Middle frontal gyrus (tissue), 1 donor: ENCODE results near the gene TIAM1.
A peak's percentile ranks its signal among the peaks of the same experiment; 100 is the strongest.

Source experiments
- DNase-seq: peaks from one replicate; pipeline ENCODE4 v3.0.0-alpha.2; 2015; ENCODE audit warnings: low spot score; ENCODE audit errors: extremely low spot score

The TIAM1 gene

DNA sequence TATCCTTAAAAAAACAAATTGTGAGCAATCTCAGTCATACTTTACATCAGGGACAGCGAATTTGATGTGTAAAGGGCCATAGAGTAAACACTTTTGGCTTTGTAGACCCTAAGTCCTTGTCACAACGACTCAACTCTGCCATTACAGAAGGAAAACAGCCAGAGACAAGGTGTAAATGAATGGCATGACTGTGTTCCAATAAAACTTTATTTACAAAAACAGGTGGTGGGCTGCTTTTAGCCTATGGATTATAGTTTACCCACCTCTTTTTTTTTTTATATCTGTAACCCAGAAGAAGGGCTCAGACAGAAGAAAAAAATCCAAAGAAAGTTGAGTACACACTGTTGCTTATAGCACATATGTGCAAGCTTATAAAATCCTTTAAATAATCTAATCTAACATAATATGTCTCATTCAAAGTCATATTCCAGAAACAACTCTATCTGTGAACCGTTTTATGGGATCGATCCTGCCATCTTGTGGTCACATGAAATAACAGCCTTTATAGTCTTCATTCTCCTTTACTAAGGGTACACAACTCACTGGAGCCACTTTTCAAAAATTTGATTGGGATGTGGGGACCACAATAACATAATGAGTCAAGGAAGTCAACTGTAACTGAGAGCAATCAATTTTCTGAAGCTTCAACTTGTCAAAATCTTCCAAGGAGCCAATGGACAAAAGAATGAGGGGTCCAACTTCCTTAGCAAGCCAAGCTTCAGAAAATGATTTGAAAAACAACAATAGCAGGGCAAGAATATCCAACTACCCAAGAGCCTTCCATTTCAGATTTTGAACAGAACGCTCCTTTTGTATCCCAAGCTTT lies 163.6 kb downstream of the TIAM1 start:
- DNase-seq: no peak

DNA sequence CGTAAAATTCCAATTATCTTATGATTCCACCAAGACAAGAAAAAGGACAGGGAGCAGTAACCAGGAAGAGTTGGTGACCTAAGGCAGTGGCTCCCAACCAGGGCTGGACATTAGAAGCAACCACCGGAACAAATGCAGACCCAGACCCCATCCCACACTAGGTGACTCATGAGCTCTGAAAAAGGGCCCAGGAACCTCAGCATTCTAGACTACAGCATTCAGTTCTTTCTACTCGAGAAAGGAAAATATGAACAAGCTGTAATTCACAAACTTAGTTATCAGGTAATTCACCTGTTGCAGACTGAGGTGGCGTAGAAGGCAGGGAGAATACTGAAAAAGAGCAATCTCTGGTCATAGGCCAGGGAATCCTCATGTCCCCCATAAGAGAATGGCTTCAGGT lies 167.3 kb downstream of the TIAM1 start:
- no peak for DNase-seq

DNA sequence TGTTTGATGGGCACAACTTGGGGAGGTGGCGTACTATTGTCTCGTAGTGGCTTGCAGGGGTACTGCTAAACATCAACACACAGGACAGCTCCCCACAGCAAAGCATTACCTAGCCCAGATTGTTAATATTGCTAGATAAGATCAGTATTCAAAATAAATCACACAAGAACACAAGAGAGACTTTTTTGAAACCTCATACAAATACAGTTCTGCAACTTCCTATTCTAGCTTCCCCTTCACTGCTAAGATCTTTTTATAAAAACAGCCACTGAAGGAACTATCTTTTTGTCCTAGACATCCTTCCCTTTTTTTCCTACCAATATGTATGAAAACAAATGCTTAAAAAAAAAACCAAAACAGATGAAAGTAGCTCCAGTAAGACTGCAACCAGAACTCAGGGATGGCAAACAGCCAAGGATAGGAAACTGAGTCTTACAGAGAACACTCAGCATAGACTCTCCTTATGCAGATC lies 167.9 kb downstream of the TIAM1 start:
- no peak for DNase-seq

DNA sequence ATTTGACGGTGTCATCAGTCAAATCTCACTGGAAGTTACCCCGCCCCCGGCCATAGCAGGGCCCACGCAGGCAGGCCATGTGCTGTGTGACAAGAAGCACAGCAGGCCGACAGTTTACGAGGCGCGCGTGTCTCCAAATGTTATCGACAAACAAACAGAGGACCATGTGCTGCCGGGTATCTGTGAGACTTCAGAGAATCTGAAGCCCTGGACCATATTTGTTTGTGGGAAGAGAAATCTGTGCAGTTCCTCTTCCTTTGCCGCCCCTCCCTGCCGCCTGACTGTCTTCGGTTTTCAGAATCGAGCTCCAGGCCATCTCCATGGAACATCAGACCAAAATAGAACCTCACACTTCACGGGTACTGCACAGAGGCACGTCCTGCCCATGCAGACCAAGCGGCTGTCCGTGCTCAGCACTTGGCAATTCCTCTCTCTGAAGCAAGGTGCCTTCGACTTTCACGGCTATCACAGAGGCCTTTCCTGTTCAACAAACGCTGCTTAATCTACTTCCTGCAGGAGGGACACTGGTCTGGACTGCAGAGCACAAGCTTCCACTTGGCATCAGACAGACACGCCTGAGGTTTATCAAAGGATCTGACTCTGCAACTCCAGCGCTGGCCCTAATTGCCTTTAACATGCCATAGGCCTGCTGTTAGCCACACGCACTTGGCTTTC lies 170.0 kb downstream of the TIAM1 start:
- peak; percentile 50 for DNase-seq

DNA sequence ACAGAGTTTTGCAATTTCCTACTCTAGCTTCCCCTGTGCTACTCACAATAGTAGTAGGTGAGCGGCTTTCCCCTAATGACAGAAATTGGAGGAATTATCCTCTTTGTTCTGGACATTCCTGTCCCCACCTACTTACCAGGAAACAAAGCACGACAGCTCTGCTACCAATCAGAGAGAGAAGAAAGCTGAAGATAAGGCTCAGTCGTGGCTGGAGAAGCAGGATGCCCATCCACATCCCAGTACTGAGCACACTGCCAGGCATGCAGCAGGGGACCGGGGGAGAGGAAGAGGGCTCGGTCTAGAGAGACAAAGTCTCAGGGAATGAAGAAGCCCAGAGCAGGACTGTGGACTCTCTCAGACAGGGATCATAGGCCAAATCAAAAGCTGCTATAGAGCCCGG lies 171.7 kb downstream of the TIAM1 start:
- no peak for DNase-seq

DNA sequence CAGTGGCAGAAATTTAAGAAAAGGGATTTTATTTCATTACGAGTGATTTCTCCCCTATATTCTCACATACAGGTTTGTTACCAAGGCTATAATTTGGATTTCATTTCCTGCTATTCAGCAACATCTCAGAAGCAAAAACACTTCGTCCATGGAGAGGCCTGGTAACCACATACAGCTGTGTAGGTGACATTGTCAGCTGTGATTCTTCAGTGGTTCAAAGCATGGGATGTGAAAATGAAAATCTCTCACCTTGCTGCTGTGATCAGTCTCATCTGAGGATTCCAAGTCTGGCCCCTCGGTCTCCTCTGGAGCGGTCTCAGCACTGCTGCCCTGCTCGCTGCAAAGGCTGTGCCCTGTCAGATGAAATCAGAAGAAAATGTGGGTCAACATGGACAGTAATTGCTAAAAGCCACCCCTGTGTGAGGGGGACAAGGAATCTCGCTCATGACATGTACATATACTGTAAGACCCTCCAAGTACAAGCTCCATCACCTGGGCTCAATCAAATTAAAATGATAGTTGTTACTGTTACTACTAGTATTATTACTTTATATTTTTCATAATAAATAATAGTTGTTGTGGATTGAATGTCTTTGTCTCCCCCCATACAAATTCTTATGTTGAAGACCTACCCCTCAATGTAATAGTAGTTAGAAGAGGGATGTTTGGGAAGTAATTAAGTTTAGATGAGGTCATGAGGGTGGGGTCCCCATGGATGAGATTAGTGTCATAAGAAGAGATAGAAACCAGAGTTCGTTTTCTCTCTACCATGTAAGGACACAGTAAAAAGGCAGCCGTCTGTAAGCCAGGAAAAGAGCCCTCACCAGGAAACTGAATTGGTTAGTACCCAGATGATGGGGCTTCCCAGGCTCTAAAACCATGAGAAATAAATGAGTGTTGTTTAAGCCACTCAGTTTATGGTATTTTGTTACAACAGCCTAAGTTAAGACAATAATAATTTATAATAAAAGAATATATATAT lies 179.1 kb downstream of the TIAM1 start:
- no peak for DNase-seq

DNA sequence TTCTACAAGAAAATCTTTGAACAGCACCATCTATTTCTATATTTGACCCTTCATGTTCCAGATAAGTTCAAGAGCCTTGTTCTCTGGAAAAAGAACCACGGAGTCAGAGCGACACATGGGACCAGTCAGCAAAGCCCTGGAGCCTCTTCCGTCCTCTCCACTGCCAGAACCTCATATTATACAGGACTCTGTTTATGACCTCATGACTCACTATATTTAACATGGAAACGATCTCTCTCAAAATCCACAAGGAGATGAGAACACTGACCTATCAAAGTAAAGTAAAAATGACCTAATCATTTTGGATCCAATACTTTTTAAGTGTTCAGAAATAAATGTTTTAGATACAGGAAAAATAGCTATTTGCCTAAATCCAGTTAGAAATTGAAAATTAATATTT lies 181.2 kb downstream of the TIAM1 start:
- no peak for DNase-seq

DNA sequence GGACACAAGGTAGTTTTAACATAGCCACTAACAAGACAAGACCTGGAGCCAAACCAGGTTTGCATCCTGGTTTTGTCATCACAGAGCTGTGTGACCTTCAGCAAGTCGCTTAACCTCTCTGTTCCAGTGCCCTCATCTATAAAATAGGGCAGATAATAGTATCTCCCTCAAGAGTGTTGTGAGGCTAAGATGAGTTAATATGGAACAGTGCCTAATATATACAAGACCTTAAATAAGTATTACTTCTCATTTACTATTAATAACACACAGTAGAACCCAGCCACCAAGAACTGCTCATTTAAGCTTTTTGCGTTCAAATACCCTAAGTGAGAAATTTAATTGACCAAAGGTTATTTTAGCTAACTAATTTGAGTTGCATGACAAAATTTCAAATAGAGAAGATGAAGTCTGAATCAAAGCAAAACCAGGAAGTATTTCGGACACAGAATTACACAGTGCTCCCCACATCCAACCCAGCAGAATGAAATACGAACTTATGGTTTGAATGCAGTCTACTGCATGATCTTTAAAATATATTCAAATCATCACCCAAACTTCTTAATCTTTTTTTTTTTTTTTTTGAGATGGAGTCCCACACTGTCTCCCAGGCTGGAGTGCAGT lies 181.9 kb downstream of the TIAM1 start:
- DNase-seq: no peak

DNA sequence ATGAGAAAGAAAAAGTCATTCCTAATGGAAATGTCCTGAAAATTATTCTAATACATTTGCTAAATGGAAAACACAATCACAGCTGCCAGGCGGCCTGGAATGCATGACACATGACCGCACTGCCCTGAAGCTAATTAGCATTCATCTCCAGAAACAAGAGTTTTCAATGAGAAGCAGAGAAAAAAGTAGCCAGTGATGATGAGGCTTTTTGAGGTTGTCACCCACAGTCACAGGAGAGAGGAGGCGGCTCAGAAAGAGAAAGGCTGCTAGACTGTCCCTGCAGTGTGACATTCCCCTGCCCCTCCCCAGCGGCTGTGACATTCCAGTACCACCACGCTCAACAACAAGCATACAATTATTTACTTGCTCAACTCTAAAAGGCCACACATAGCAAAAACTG lies 182.9 kb downstream of the TIAM1 start:
- no peak for DNase-seq

DNA sequence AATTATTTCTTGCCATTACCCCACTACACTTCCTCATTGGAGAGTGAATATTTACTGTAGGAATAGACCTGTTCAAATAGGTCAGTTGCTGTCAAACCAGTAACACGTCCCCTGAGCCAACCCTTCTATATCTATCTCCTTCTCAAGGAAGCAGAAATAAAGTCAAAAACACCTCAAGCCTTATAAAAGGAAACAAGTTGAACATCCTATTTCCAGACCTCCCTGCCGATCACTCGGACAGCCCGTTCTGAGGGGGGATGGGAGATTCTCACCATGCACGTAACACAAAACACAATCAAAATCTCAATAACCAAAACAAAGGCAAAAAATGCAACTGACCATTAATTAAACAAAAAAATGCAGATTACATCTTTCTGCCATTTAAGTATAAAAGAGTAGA lies 184.3 kb downstream of the TIAM1 start:
- no peak for DNase-seq

DNA sequence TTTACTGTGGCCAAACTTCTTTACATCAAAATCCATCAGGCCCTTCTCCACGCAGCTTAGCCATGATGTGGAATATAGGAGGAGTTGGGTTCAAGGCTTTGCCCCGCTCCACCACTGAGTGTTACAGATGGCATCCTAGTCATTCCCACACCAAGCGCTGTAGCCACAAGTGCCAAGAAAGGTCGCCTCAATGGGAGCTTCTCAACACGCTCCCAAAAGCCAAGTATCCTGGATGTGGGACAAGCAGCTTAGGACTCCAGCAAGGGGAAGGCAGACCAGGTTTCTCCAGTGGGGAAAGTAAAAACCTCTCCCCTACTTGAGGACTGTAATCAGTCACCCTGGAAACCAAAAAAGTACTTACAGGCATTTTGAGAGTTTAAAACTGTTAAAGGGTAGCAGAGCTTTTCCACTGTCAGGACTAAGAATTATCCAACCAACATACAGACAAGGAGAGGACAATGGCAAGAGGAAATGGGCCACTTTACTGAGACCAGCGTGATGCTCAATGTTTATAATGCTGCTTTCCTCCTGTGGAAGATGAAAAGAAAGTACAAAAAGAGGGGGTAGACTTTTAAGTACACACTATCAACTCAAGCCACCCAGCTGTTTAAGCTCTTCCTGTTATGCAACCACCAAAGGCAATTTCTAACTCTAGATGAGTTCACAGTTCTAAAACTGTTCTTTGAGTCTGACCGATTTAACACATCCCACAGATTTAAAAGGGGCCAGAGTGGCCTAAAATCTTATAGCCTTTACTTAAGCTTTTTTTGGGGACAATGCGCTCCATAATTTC lies 185.1 kb downstream of the TIAM1 start:
- DNase-seq: no peak

DNA sequence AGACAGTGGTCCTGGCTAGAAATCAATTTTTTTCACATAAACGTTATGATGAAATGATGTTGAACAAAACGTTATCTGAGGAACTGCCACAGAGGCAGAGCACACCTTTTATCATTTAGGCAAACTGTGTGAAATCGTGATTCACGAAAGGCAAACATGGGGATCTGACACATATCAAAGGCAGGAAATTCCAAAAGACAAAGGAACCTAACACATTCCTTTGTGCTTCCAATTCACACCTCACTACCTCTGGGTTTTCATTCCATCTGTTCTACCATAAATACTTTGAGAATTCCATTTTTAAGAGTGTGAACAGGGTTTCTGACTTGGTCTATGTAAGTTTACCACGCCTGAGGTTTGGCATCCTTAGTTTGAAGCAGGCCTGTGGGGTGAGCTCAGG lies 186.3 kb downstream of the TIAM1 start:
- no peak for DNase-seq

DNA sequence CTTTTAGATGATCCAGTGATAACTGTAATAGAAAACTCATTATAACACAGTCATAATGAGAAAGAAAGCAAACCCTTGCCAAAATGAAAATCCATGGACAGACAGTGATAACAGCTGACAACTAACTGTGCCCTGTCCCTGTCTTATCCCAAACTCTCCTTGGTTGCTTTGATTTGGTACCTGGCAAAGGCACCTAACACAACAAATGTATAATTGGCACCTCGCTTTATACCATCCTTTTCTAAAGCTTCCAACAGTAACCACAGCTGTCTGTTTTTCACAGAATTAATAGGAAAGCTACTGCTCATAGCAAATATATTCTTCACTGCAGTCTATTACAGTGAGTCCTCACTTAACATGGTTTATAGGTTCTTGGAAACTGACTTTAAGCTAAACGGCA lies 187.4 kb downstream of the TIAM1 start:
- no peak for DNase-seq

DNA sequence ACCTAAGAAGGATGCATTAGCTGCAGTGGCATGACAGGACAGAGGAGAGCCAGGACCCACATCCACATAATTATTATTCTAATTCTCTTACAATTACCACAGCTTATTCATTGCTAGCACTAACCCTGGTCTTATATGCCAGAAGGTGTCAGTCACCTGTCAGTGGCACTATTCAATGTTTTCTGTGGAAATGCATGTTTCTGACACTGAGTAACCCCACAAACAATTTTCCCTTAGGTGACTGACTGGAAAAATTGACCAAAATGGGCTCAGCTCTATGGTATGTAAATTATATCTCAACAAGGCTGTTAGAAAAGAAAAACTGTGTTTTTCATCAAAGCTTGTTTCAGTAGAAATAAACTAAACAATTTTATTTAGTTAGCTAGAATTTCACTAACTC lies 187.9 kb downstream of the TIAM1 start:
- no peak for DNase-seq

DNA sequence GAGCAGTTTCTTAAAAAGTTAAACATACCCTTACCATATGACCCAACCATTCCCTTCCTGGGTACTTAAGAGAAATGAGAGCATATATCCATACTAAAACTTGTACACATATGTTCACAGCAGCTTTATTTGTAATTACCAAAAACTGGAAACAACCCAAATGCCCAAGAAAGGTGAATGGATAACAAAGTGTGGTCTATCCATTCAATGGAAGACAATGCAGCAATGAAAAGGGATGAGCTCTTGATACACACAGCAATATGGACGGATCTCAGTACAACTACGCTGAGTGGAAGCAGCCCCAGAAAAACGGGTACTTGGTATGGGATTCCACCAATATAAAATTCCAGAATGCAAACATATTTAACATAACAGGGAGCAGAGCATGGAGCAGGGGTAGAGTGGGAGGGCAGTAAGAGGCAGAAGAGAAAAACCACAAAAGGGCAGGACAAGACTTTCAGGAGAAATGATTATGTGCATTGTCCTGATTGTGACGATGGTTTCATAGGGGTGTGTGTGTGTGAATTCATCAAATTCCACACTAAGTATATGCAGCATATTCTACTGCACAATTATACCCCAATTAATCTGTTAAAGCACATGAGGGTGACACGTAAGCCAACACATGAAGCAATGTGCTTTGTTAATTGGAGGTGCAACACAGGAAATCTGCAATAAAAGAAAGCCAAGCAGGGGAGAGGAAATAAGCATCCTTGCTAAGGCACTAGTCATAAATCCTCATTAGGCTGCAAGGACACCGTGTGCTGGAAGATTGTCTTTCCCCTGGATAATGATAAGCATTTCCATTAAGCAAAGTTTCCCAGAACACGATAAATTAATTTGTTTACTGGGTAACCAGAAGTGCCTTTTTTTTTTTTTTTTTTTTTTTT lies 192.7 kb downstream of the TIAM1 start:
- DNase-seq: no peak

DNA sequence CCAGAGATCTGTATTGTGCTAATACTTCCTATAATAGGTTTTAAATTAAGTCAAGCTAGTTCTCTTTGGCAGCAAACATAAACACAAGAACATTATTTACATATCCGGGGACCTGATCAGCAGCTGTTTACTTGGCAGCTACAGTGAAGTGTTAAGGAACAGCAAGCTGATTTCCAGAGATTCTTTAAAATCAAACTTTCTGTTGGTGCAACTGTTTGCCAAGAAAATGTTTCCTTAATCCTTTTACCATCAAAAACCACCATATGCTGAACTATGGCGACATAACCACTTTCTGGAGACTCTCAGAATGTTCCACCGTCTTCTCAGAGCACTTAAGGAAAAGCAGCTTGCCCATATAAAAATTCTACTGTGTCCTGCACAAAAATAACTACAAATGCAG lies 198.8 kb downstream of the TIAM1 start:
- no peak for DNase-seq

DNA sequence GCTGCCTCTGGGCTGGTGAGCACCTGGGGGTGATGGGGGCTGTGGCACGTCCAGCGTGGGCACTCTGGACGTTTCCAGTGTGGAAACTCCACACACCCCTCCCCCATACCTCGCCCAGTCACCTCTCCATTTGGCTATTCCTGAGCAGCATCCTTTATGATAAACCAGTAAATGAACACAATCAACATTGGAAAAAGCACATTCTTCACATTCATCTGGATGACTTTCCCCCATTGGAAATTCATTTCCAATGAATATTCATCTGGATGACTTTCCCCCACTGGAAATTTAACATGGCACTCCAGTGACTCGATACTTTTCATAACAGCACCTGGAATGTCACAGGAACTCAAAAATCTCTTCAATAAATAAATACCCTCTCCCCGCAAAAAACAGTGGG lies 201.0 kb downstream of the TIAM1 start:
- no peak for DNase-seq

DNA sequence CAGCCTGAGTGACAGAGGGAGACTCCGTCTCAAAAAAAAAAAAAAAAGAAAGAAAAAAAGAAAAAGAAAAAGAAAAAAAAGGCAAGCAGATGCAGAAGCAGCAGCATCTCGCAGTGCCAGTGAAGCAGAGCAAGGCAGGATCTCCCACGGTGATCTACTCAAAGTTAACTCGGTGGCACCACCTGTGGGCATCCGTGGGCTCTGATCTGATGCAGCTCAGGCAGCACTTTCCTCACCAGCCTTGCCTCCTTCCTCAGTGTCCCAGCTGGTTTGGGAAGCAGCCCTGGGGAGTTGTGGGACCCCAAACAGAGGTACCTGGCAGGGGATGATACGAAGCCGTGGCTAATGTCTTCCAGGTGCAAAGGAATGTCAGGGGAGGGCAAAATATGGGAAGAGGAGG lies 201.5 kb downstream of the TIAM1 start:
- DNase-seq: no peak

DNA sequence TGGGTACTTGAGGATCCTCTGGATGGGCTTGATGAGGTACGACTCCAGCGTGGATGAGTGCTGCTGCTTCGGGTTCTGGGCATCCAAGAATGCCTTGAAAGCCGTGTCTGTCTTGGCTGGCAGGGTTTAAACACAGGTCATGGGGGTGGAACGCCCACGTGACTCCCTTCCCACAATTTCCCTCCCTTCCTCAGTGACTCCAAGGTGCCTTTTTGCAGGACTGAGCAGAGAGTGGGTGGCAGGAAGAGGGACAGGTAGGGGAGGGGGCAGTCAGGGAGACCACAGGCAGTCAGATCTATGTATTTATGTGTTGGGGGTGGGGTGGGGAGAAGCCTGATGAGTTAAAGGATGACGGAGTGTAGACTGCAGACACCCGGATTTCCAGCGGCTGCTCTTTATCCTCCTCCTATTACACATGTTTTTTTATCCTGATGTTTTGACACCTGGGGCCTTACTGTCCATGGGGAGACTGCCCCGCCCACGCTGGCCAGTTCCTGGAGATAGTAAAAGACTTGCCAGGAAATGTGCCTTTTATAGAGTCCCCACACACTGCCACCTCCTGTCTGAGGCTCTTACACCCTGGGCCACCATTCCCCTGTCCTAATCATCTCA lies 202.6 kb downstream of the TIAM1 start:
- no peak for DNase-seq
